Neural crest cell (in vitro differentiated cells): ENCODE results near the gene MGMT. TPM values are rescaled to one million over a fixed set of nuclear protein-coding genes. Genes with fewer than 3 reads are reported as not detected.

ENCODE experiments used
- DNase-seq: peaks from one replicate; pipeline ENCODE4 v3.0.0; 2021; ENCODE audit warnings: low read depth, mixed read lengths, low spot score
- H3K27ac Mint-ChIP-seq: one replicate; pipeline ENCODE4 v1.8.0; 2021; ENCODE audit warnings: mild to moderate bottlenecking, mixed read lengths; ENCODE audit not compliant: unreplicated experiment
- H3K27me3 Mint-ChIP-seq: 2 replicates; pipeline ENCODE4 v1.8.0; 2021; ENCODE audit warnings: low read depth, mild to moderate bottlenecking, mixed read lengths
- H3K36me3 Mint-ChIP-seq: 2 replicates; pipeline ENCODE4 v1.8.0; 2021; ENCODE audit warnings: low read depth, mild to moderate bottlenecking, mixed read lengths
- H3K4me1 Mint-ChIP-seq: 2 replicates; pipeline ENCODE4 v1.8.0; 2021; ENCODE audit warnings: mixed read lengths
- H3K4me3 Mint-ChIP-seq: one replicate; pipeline ENCODE4 v1.8.0; 2021; ENCODE audit warnings: mild to moderate bottlenecking, mixed read lengths
- H3K9me3 Mint-ChIP-seq: 2 replicates; pipeline ENCODE4 v1.8.0; 2021; ENCODE audit warnings: mixed read lengths
- CTCF ChIP-seq: fragments of 200-600 bp; sonication (generic); conservative IDR thresholded peaks from 2 replicates; pipeline ENCODE4 v1.5.0; 2021; ENCODE audit warnings: antibody characterized with exemption, mild to moderate bottlenecking
- total RNA-seq: library from RNA; stranded (reverse); gene quantifications from 2 replicates; pipeline ENCODE4 v1.2.1, GENCODE V29; 2021

MGMT gene
- total RNA-seq, 1 donor from 2014 or later: 15.8 TPM

- TF ChIP-seq CTCF: no peak
- no peak for DNase-seq
- Mint-ChIP-seq H3K4me1 (no peaks in the 10 kb centered on the region), H3K36me3 (no peaks in the 10 kb centered on the region), H3K27me3 (no peaks in the 10 kb centered on the region), H3K4me3 (no peak overlapping the region), H3K9me3 (peaks cover 2% of the 10 kb centered on the region), H3K27ac (no peak overlapping the region)
Measured at GRCh38 chr10:129440722-129441316, 26.2 kb upstream of the MGMT start.

- Mint-ChIP-seq H3K4me3 (no peak overlapping the region), H3K27ac (no peak overlapping the region), H3K9me3 (peaks cover under 1% of the 10 kb centered on the region), H3K36me3 (no peaks in the 10 kb centered on the region), H3K4me1 (no peaks in the 10 kb centered on the region), H3K27me3 (no peaks in the 10 kb centered on the region)
- TF ChIP-seq CTCF: no peak
- no peak for DNase-seq
Measured at GRCh38 chr10:129441372-129442009, 25.6 kb upstream of the MGMT start.

GRCh38 chr10:129442866-129443265 is 24.2 kb upstream of the MGMT start:
- Mint-ChIP-seq H3K4me1 (no peaks in the 10 kb centered on the region), H3K36me3 (no peaks in the 10 kb centered on the region), H3K27me3 (no peaks in the 10 kb centered on the region), H3K4me3 (no peak overlapping the region), H3K27ac (no peak overlapping the region), H3K9me3 (no peaks in the 10 kb centered on the region)
- TF ChIP-seq CTCF: no peak
- no peak for DNase-seq

GRCh38 chr10:129444359-129444758 is 22.7 kb upstream of the MGMT start:
- no peaks in the 10 kb centered on the region for H3K27me3 Mint-ChIP-seq
- H3K27ac Mint-ChIP-seq: no peak overlapping the region
- no peak overlapping the region for H3K4me3 Mint-ChIP-seq
- H3K4me1 Mint-ChIP-seq: no peaks in the 10 kb centered on the region
- no peak for TF ChIP-seq CTCF
- no peaks in the 10 kb centered on the region for H3K36me3 Mint-ChIP-seq
- no peaks in the 10 kb centered on the region for H3K9me3 Mint-ChIP-seq
- DNase-seq: no peak

GRCh38 chr10:129445436-129446182 is 21.4 kb upstream of the MGMT start:
- no peaks in the 10 kb centered on the region for H3K36me3 Mint-ChIP-seq
- H3K27ac Mint-ChIP-seq: no peak overlapping the region
- H3K27me3 Mint-ChIP-seq: no peaks in the 10 kb centered on the region
- TF ChIP-seq CTCF: no peak
- no peaks in the 10 kb centered on the region for H3K4me1 Mint-ChIP-seq
- no peak overlapping the region for H3K4me3 Mint-ChIP-seq
- DNase-seq: no peak
- H3K9me3 Mint-ChIP-seq: no peaks in the 10 kb centered on the region
